GM18858 (cell line): ENCODE results near the gene PLAAT1.

ENCODE experiments used
- ATAC-seq: cut with Tn5 transposase; IDR thresholded peaks from one replicate; pipeline ENCODE4 v1.9.1; 2021; ENCODE audit not compliant: unreplicated experiment

PLAAT1 gene

GRCh38 chr3:193240850-193241706, at the start of gene PLAAT1:
Gene PLAAT1, plus strand, starts transcription at chr3:193241222. Its CDS starts 14,429 bp downstream, at chr3:193255651.
- ATAC-seq, result peak; percentile 74

- ATAC-seq, result no peak
These were observed 46.7 kb upstream of the PLAAT1 start for GRCh38 chr3:193194371-193194770.

- ATAC-seq, result no peak
These were observed 44.3 kb upstream of the PLAAT1 start for GRCh38 chr3:193196746-193197145.

- no peak for ATAC-seq
These were observed 33.4 kb upstream of the PLAAT1 start for GRCh38 chr3:193207290-193208273.

- no peak for ATAC-seq
These were observed 30.4 kb upstream of the PLAAT1 start for GRCh38 chr3:193210618-193211017.

GRCh38 chr3:193211173-193211572, 29.8 kb upstream of the PLAAT1 start:
- no peak for ATAC-seq

GRCh38 chr3:193211984-193212383, 29.0 kb upstream of the PLAAT1 start:
- ATAC-seq, result no peak

GRCh38 chr3:193212844-193213243, 28.2 kb upstream of the PLAAT1 start:
- no peak for ATAC-seq

- no peak for ATAC-seq
These were observed 26.6 kb upstream of the PLAAT1 start for GRCh38 chr3:193214445-193214844.

GRCh38 chr3:193225302-193226125, 15.5 kb upstream of the PLAAT1 start:
- ATAC-seq, result no peak

GRCh38 chr3:193228206-193228605, 12.8 kb upstream of the PLAAT1 start:
- no peak for ATAC-seq

- ATAC-seq, result no peak
These were observed 11.1 kb upstream of the PLAAT1 start for GRCh38 chr3:193229851-193230420.

- no peak for ATAC-seq
These were observed 10.4 kb upstream of the PLAAT1 start for GRCh38 chr3:193230610-193231009.

- ATAC-seq, result no peak
These were observed 9.8 kb upstream of the PLAAT1 start for GRCh38 chr3:193231201-193231600.

- no peak for ATAC-seq
These were observed 4.4 kb upstream of the PLAAT1 start for GRCh38 chr3:193236599-193236998.

GRCh38 chr3:193237030-193237429, 4.0 kb upstream of the PLAAT1 start:
- ATAC-seq, result no peak

- ATAC-seq, result no peak
These were observed 579 bp upstream of the PLAAT1 start for GRCh38 chr3:193240436-193240849.

- ATAC-seq, result no peak
These were observed 694 bp downstream of the PLAAT1 start for GRCh38 chr3:193241716-193242115.

- no peak for ATAC-seq
These were observed 2.5 kb downstream of the PLAAT1 start for GRCh38 chr3:193243571-193243970.

- ATAC-seq, result no peak
These were observed 7.9 kb downstream of the PLAAT1 start for GRCh38 chr3:193248848-193249468.
